Vagina (tissue), 2 donors: Measurements from ENCODE around the gene THEM5.

Source experiments
- POLR2A ChIP-seq, 2 donors: fragments of 450-650 bp; IDR thresholded peaks; one replicate each; pipeline ENCODE4 v1.6.1; 2017; ENCODE audit warnings: antibody characterized with exemption in 2 of 2, mild to moderate bottlenecking in 2 of 2, moderate library complexity in 2 of 2
- TF ChIP-seq, protein P1 (sequence below), 3 experiments: fragments of 450-650 bp in 2 of 3; fragments of 200-600 bp in 1 of 3; sonication (generic) in 1 of 3; IDR thresholded peaks; one replicate each; pipeline ENCODE4 v1.5.1; 2017 to 2019; ENCODE audit warnings: antibody characterized with exemption in 3 of 3, mild to moderate bottlenecking in 2 of 3, moderate library complexity in 2 of 3

DNA sequence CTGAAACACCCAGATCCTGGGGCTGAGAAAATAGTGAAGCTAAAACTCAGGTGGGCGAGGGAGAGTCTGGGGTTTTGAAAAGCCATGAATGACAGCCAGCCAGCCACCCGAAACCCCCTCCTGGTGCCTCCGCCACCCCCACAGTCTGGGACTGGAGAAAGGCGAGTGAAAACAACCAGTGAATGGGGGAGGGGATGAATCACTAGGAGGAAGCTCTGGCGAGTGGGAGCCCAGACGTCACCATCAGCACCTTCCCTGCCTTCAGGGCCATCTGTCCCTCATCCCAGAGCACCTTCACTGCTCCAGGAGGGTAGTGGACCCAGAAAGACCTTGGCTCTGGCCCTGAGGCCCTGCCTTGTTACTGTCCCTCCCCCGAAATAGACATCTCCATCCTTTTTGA, 31.1 kb downstream of the THEM5 start:
- no peak for TF ChIP-seq POLR2A (IDR thresholded peaks at IDR 0.05)
- TF ChIP-seq, protein P1, sequence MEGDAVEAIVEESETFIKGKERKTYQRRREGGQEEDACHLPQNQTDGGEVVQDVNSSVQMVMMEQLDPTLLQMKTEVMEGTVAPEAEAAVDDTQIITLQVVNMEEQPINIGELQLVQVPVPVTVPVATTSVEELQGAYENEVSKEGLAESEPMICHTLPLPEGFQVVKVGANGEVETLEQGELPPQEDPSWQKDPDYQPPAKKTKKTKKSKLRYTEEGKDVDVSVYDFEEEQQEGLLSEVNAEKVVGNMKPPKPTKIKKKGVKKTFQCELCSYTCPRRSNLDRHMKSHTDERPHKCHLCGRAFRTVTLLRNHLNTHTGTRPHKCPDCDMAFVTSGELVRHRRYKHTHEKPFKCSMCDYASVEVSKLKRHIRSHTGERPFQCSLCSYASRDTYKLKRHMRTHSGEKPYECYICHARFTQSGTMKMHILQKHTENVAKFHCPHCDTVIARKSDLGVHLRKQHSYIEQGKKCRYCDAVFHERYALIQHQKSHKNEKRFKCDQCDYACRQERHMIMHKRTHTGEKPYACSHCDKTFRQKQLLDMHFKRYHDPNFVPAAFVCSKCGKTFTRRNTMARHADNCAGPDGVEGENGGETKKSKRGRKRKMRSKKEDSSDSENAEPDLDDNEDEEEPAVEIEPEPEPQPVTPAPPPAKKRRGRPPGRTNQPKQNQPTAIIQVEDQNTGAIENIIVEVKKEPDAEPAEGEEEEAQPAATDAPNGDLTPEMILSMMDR (IDR thresholded peaks at IDR 0.05), result no peak
